DOHH2 (cell line): ENCODE data around the gene PIERCE2.

Source experiments
- H3F3A ChIP-seq: fragments of 200-600 bp; sonication (generic), shearing (Covaris generic); 2 replicates; pipeline ENCODE4 v1.6.0; 2016; ENCODE audit warnings: antibody characterized with exemption, mild to moderate bottlenecking; ENCODE audit not compliant: control insufficient read depth, insufficient read depth
- H3K27ac ChIP-seq: fragments of 200-600 bp; sonication (generic); 2 replicates; pipeline ENCODE4 v1.5.1; 2014; ENCODE audit warnings: low read depth, mild to moderate bottlenecking, low read length, moderate library complexity
- H3K27me3 ChIP-seq: fragments of 200-600 bp; sonication (generic); 2 replicates; pipeline ENCODE4 v1.6.1; 2014; ENCODE audit warnings: mild to moderate bottlenecking, low read length, mixed read lengths; ENCODE audit not compliant: control insufficient read depth
- H3K36me3 ChIP-seq: fragments of 200-600 bp; sonication (generic); 2 replicates; pipeline ENCODE4 v1.6.1; 2014; ENCODE audit warnings: mild to moderate bottlenecking, low read length, moderate library complexity, mixed read lengths; ENCODE audit not compliant: control insufficient read depth
- H3K4me1 ChIP-seq: fragments of 200-600 bp; sonication (generic); 2 replicates; pipeline ENCODE4 v1.6.1; 2014; ENCODE audit warnings: mild to moderate bottlenecking, low read length, mixed read lengths; ENCODE audit not compliant: control insufficient read depth
- H3K4me2 ChIP-seq: fragments of 200-600 bp; sonication (generic); 2 replicates; pipeline ENCODE4 v1.6.0; 2014; ENCODE audit warnings: mild to moderate bottlenecking, low read length, moderate library complexity
- H3K4me3 ChIP-seq: fragments of 200-600 bp; sonication (generic); 2 replicates; pipeline ENCODE4 v1.5.1; 2014; ENCODE audit warnings: mild to moderate bottlenecking, low read length, mixed read lengths
- H3K79me2 ChIP-seq: fragments of 200-600 bp; sonication (generic); 2 replicates; pipeline ENCODE4 v1.6.1; 2014; ENCODE audit warnings: mild to moderate bottlenecking, low read length, mixed read lengths; ENCODE audit not compliant: control insufficient read depth
- H3K9me2 ChIP-seq: fragments of 200-600 bp; sonication (generic); replicated peaks from 2 replicates; pipeline ENCODE4 v1.6.1; 2014; ENCODE audit warnings: mild to moderate bottlenecking, low read length, mixed read lengths; ENCODE audit not compliant: control insufficient read depth
- H3K9me3 ChIP-seq: fragments of 200-600 bp; sonication (generic); 2 replicates; pipeline ENCODE4 v1.6.1; 2014; ENCODE audit warnings: antibody characterized with exemption, low read length, mixed read lengths; ENCODE audit not compliant: control insufficient read depth, insufficient read depth
- H4K20me1 ChIP-seq: fragments of 200-600 bp; sonication (generic); 2 replicates; pipeline ENCODE4 v1.6.0; 2014; ENCODE audit warnings: low read depth, mild to moderate bottlenecking, antibody characterized with exemption, low read length, moderate library complexity; ENCODE audit not compliant: control insufficient read depth, insufficient read depth
- EZH2phosphoT487 ChIP-seq: fragments of 200-600 bp; sonication (generic); IDR thresholded peaks from 2 replicates; pipeline ENCODE4 v1.6.1; 2017; ENCODE audit warnings: borderline replicate concordance, mild to moderate bottlenecking, antibody characterized with exemption, low read length, moderate library complexity, mixed read lengths
- TF ChIP-seq, protein P1 (sequence below): fragments of 200-600 bp; sonication (generic); IDR thresholded peaks from one replicate; pipeline ENCODE4 v1.5.1; 2014; ENCODE audit warnings: antibody characterized with exemption, mild to moderate bottlenecking, low read depth, low read length; ENCODE audit not compliant: poor library complexity, severe bottlenecking

Gene PIERCE2, protein sequence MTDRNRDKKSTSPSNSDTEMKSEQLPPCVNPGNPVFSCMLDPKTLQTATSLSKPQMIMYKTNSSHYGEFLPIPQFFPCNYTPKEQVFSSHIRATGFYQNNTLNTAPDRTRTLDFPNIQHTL

DNA sequence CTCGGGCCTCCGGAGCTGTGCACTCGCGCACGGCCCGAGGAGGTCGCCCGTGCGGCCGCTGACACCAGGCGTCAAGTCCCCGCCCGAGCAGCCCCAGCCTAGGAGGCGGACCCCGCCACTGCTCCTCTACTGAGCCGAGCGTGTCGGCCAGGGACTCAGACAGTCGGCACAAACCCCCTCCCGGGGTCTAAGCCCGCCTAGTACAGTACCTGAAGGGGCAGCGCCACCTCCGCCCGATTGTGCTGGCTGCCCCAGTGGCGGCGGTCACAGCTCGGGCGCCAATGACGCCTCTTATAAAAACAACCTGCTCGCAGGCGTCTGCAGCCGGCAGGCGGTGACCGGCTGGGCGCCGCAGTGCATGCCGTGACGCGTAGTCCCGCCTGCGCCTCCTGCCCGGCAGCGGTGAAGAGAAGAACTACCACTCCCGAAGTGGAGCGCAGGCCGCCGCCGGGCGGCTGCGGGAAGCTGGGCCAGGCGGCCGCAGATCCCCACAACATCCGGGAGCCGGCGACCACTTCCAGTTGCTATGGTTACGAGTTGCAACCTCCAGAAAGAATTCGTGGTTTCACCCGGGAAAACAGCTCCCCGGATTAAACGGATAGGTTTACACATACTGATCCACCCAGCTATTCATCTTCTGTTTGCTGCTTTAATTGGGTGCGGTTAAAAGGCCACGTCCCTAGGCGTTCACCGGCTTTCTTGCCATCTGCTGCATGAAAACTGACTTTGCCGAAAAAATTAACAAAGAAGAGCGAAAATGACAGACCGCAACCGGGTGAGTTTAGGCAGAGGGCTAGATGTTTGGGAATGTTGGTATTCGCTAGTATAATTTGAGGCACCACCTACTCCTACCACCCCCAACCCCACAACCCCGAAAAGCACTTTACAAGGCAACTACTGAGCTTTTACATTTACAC lies at the start of gene PIERCE2, which contains the start of gene CCPG1:
TSS of gene PIERCE2 (plus strand) at position 484 of the 917 bp plus-strand sequence. CDS start at position 758, 274 bp downstream.
TSS of gene CCPG1 (minus strand) at position 348 of the 917 bp plus-strand sequence. CDS start 18,935 bp downstream, outside the sequence.
- Histone ChIP-seq H4K20me1 (no peaks in the 10 kb centered on the region), H3K27me3 (no peaks in the 10 kb centered on the region), H3K9me2 (no peaks in the 10 kb centered on the region), H3K79me2 (peaks cover 3% of the 10 kb centered on the region; the same call in 1 of the 2 replicates), H3K36me3 (no peaks in the 10 kb centered on the region), H3K9me3 (no peaks in the 10 kb centered on the region), H3K4me3 (peak within 1 kb of the TSS; percentile 87), H3K4me1 (peaks cover 24% of the 10 kb centered on the region), H3K4me2 (peak within 1 kb of the TSS; percentile 92), H3F3A (peaks cover 2% of the 10 kb centered on the region; the same call in 1 of the 2 replicates), H3K27ac (no peak within 1 kb of the TSS)
- no peak for TF ChIP-seq EZH2phosphoT487
- TF ChIP-seq, protein P1, sequence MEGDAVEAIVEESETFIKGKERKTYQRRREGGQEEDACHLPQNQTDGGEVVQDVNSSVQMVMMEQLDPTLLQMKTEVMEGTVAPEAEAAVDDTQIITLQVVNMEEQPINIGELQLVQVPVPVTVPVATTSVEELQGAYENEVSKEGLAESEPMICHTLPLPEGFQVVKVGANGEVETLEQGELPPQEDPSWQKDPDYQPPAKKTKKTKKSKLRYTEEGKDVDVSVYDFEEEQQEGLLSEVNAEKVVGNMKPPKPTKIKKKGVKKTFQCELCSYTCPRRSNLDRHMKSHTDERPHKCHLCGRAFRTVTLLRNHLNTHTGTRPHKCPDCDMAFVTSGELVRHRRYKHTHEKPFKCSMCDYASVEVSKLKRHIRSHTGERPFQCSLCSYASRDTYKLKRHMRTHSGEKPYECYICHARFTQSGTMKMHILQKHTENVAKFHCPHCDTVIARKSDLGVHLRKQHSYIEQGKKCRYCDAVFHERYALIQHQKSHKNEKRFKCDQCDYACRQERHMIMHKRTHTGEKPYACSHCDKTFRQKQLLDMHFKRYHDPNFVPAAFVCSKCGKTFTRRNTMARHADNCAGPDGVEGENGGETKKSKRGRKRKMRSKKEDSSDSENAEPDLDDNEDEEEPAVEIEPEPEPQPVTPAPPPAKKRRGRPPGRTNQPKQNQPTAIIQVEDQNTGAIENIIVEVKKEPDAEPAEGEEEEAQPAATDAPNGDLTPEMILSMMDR = peak; percentile 51

DNA sequence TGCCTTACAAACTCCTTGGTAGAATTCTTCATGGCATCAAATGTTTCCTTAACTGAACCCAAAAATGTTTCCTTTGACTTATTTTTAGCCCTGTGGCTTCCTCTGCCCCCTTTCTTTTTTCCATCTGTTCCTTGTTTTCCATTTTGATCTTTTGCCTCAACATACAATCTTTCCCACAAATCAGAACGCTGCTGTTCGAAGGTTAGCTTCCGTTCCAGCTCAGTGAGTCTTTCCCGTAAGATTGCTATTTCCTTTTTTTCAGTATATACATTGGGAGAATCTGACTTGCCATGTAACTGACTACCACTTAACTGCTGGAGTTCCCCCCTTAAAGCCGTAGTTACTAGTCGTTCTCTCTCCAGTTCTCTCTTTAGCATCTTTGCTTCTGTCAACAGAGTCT lies 48.0 kb upstream of the PIERCE2 start:
- no peaks in the 10 kb centered on the region for H3K9me3 ChIP-seq
- no peaks in the 10 kb centered on the region for H3K36me3 ChIP-seq
- TF ChIP-seq, protein P1 = no peak
- no peak for TF ChIP-seq EZH2phosphoT487

DNA sequence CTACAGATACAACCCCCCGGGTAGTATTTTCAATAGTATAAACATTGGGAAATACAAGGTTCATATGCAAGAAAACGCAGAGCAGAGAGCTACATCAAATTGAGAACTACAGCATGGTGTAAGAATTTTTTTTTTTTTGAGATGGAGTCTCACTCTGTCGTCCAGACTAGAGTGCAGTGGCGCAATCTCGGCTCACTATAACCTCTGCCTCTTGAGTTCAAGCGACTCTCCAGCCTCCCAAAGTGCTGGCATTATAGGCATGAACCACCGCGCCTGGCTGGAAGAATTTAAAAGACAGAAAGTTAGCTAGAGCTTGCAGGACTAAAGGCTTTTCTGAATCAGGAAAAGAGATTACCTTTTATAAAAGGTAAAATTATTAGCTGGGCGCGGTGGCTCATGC lies 47.2 kb upstream of the PIERCE2 start:
- Histone ChIP-seq H3K27me3 (no peaks in the 10 kb centered on the region), H3K4me1 (no peaks in the 10 kb centered on the region), H3K36me3 (no peaks in the 10 kb centered on the region)

More for the DNA sequence above, 48.0 kb upstream of the PIERCE2 start:
- no peaks in the 10 kb centered on the region for H3F3A ChIP-seq
- H3K4me3 ChIP-seq = no peak overlapping the region
- no peaks in the 10 kb centered on the region for H3K4me1 ChIP-seq
- H3K27ac ChIP-seq = no peak overlapping the region
- no peak overlapping the region for H3K4me2 ChIP-seq
- H3K9me2 ChIP-seq = no peaks in the 10 kb centered on the region
- H3K79me2 ChIP-seq = no peaks in the 10 kb centered on the region
- H4K20me1 ChIP-seq = no peaks in the 10 kb centered on the region
- H3K27me3 ChIP-seq = no peaks in the 10 kb centered on the region

More for the DNA sequence above, 47.2 kb upstream of the PIERCE2 start:
- Histone ChIP-seq H3F3A (no peaks in the 10 kb centered on the region), H3K4me2 (no peak overlapping the region), H3K9me3 (no peaks in the 10 kb centered on the region), H3K9me2 (no peaks in the 10 kb centered on the region), H4K20me1 (no peaks in the 10 kb centered on the region), H3K4me3 (no peak overlapping the region), H3K79me2 (no peaks in the 10 kb centered on the region), H3K27ac (no peak overlapping the region)
- TF ChIP-seq, protein P1 = no peak
- no peak for TF ChIP-seq EZH2phosphoT487
